ENCODE data around the gene CLRN3. TPM values are rescaled to one million over a fixed set of nuclear protein-coding genes. Genes with fewer than 3 reads are reported as not detected.

The CLRN3 gene
- total RNA-seq, 1 donor from 2014 or later, result not detected

DNA sequence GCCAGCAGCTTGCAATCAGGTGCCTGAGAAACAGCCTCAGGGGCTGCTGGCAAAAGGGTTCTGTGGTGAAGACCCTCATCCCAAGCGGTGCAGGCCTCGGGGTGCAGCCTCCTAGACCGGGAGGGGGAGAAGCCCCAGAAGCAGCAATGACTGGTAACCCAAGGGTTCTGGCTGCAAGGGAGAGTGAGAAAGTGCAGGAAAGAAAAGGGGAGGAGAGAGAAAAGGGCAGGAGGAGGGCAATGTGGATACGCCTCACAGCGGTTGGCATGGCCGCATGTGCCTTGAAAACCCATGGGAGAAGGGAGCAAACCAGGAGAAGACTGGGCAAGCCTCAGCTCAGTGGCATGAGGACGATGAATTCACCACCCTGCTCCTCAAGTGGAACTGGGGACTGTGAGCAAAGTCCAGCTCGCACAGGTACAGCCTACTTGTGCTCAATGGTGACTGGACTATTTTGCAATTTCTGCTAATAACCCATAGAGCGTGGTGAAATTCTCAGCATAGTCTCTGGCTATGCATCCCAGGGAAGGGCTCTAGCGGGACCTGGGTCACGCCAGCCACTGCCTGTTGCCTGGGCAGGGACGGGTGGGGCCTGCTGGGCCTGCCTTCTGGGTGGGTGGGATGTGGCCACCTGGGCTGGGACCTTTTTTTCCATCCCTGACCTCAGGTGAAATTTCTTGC, 6.2 kb downstream of the CLRN3 start:
- Mint-ChIP-seq H3K4me1 (peaks cover 6% of the 10 kb centered on the region), H3K27ac (ENCODE audit: unreplicated experiment) (peak overlapping the region; percentile 16), H3K4me3 (no peak overlapping the region), H3K36me3 (ENCODE audit: low read depth) (no peaks in the 10 kb centered on the region), H3K9me3 (no peaks in the 10 kb centered on the region), H3K27me3 (ENCODE audit: low read depth) (no peaks in the 10 kb centered on the region)
- DNase-seq (ENCODE audit: low read depth, low spot score), result no peak
- TF ChIP-seq, protein P1, sequence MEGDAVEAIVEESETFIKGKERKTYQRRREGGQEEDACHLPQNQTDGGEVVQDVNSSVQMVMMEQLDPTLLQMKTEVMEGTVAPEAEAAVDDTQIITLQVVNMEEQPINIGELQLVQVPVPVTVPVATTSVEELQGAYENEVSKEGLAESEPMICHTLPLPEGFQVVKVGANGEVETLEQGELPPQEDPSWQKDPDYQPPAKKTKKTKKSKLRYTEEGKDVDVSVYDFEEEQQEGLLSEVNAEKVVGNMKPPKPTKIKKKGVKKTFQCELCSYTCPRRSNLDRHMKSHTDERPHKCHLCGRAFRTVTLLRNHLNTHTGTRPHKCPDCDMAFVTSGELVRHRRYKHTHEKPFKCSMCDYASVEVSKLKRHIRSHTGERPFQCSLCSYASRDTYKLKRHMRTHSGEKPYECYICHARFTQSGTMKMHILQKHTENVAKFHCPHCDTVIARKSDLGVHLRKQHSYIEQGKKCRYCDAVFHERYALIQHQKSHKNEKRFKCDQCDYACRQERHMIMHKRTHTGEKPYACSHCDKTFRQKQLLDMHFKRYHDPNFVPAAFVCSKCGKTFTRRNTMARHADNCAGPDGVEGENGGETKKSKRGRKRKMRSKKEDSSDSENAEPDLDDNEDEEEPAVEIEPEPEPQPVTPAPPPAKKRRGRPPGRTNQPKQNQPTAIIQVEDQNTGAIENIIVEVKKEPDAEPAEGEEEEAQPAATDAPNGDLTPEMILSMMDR (conservative IDR thresholded peaks at IDR 0.05), result no peak

DNA sequence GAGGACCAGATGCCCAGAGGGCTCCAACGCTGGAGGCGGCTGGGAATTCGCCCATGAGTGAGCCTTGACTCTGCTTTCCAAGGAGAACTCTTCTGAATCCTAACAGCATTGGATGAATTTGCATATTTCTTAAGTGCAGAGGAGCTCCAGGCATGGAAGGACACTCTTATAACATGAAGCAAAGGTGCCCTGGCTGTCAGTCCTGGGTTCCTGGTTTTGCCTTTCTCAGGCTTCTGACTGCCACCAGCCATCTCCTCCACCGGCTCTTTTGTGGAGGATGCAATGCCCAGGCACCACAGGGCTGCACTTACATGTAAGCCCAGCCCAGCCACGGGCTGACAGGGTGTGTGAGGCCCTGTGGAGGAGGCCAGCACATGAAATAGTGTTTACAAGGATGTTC, 8.2 kb downstream of the CLRN3 start:
- DNase-seq (ENCODE audit: low read depth, low spot score), result no peak
- Mint-ChIP-seq H3K9me3 (no peaks in the 10 kb centered on the region), H3K27me3 (ENCODE audit: low read depth) (no peaks in the 10 kb centered on the region), H3K4me1 (peaks cover 6% of the 10 kb centered on the region), H3K27ac (ENCODE audit: unreplicated experiment) (peak overlapping the region; percentile 96), H3K36me3 (ENCODE audit: low read depth) (no peaks in the 10 kb centered on the region), H3K4me3 (no peak overlapping the region)
- TF ChIP-seq, protein P1 (conservative IDR thresholded peaks at IDR 0.05), result no peak

DNA sequence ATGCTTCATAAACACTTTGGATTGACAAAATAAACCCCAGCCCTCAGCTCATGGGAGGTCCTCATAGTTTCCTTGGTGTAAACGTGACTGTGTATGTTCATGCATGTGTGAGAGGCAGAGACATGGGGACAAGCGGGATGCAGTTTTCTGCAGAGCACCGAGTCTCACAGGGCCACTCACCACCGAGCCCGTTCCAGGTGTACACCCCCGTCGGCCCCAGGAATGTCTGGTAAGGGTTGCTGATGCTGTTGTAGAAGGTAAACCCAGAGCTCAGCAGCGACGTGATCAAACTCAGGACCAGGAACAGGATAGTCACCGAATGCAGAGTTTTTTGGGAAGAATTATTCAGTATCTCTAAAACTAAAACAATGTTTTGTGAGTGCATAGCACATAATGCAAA, 9.2 kb downstream of the CLRN3 start:
- Mint-ChIP-seq H3K4me1 (peaks cover 7% of the 10 kb centered on the region), H3K4me3 (no peak overlapping the region), H3K27me3 (ENCODE audit: low read depth) (no peaks in the 10 kb centered on the region), H3K27ac (ENCODE audit: unreplicated experiment) (no peak overlapping the region), H3K36me3 (ENCODE audit: low read depth) (no peaks in the 10 kb centered on the region), H3K9me3 (no peaks in the 10 kb centered on the region)
- TF ChIP-seq, protein P1 (conservative IDR thresholded peaks at IDR 0.05), result no peak
- DNase-seq (ENCODE audit: low read depth, low spot score), result no peak

DNA sequence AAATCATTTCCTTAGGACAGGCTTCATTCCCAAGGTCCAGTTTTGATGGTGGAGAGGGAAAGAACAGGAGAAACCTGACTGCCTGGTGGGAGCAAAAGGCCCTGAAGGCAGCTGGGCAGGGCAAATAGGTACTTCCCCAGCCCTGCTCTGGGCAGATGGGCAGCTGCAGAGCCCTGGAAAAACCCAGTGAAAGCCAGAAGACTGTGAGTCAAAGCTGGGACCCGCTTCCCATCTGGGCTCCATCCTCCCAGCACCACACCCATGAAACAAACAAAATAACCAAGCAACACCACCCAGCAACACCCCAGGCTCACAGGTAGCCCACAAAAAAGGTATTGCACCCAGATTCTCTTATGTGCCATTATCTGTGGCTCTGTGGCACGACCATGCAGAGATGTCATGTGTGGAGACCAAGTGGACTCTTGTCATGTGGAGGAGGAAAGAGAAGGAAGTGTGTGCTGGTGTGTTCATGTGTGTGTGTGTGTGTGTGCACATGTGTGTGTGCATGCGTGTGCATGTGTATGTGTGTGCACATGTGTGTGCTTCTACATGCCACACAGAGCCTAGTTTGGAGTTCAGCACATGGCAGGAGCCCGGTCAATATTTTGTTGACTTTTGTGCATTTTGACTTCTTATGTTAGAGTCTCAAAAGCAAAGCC, 9.8 kb downstream of the CLRN3 start:
- Mint-ChIP-seq H3K9me3 (no peaks in the 10 kb centered on the region), H3K27me3 (ENCODE audit: low read depth) (no peaks in the 10 kb centered on the region), H3K36me3 (ENCODE audit: low read depth) (no peaks in the 10 kb centered on the region), H3K4me3 (no peak overlapping the region), H3K27ac (ENCODE audit: unreplicated experiment) (no peak overlapping the region), H3K4me1 (peaks cover 13% of the 10 kb centered on the region)
- TF ChIP-seq, protein P1 (conservative IDR thresholded peaks at IDR 0.05), result no peak
- DNase-seq (ENCODE audit: low read depth, low spot score), result no peak

DNA sequence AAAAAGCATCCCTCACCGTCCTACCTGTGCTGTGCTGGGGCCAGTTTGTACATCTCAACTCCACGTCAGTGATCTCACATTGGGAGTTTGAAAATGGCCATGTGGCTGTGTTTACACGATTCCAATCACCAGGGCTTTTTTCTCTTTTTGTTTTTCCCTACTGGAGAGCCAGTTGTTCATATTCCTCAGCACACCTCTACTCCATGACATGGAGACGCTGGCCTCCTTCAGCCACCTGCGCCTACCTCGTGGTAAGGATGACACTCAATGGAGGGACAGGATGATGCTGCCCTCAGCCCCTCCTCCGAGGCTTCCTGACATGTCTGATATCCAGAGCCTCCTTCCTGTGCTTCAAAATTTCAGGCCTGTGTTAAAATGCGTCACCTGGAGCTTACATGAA, 10.3 kb downstream of the CLRN3 start:
- no peaks in the 10 kb centered on the region for H3K9me3 Mint-ChIP-seq
- DNase-seq (ENCODE audit: low read depth, low spot score), result no peak

More for the DNA sequence above, 10.3 kb downstream of the CLRN3 start:
- TF ChIP-seq, protein P1 (conservative IDR thresholded peaks at IDR 0.05), result no peak
- H3K4me3 Mint-ChIP-seq, result no peak overlapping the region
- peaks cover 14% of the 10 kb centered on the region for H3K4me1 Mint-ChIP-seq
- no peaks in the 10 kb centered on the region for H3K36me3 Mint-ChIP-seq (ENCODE audit: low read depth)
- no peak overlapping the region for H3K27ac Mint-ChIP-seq (ENCODE audit: unreplicated experiment)
- no peaks in the 10 kb centered on the region for H3K27me3 Mint-ChIP-seq (ENCODE audit: low read depth)
